H1 (cell line): ENCODE measurements around the gene ACCSL. TPM values are rescaled to one million over a fixed set of nuclear protein-coding genes. Genes with fewer than 3 reads are reported as not detected.

Experiments used
- ATF2 ChIP-seq: IDR thresholded peaks from 2 replicates; pipeline ENCODE4 v1.6.1; 2012; ENCODE audit warnings: low read length, inconsistent platforms
- polyA plus RNA-seq, 7 experiments: library from polyadenylated mRNA; depleted of rRNA in 3 of 7; stranded (reverse) in 5 of 7; unstranded in 2 of 7; fragments of >200 nt in 5 of 7; fragments of 200-250 nt in 2 of 7; gene quantifications; 1 replicate in 5 of 7; 2 replicates in 1 of 7; 4 replicates in 1 of 7; pipeline versions ENCODE4 v1.2.1 to v1.2.3, GENCODE V29; 2011 to 2013; ENCODE audit warnings: missing spikeins in 2 of 7, mixed read lengths in 2 of 7
- total RNA-seq: library from RNA; stranded (reverse); fragmentation: NEBNext Ultra II Directional; extraction: Animal tissue kit (Norgen Biotek cat#: 25700); gene quantifications from 2 replicates; pipeline ENCODE4 v1.2.1, GENCODE V29; 2021

Gene ACCSL
- total and polyA plus RNA-seq, 2 of the 8 experiments (the other 6 are each of a cell fraction or from before 2014, with no cell fraction given), result not detected

GRCh38 chr11:44002191-44003093, 45.3 kb upstream of the ACCSL start (continued):
- TF ChIP-seq ATF2, result no peak
